Osteocyte (in vitro differentiated cells): Measurements from ENCODE around the gene TUBB1. TPM values are rescaled to one million over a fixed set of nuclear protein-coding genes. Genes with fewer than 3 reads are reported as not detected.

Experiments used
- DNase-seq: peaks from one replicate; pipeline ENCODE4 v3.0.0; 2021; ENCODE audit warnings: mixed read lengths; ENCODE audit not compliant: unreplicated experiment; ENCODE audit errors: extremely low spot score
- H3K27ac Mint-ChIP-seq: one replicate; pipeline ENCODE4 v1.8.0; 2021; ENCODE audit warnings: mild to moderate bottlenecking, mixed read lengths; ENCODE audit not compliant: unreplicated experiment
- H3K27me3 Mint-ChIP-seq: one replicate; pipeline ENCODE4 v1.8.0; 2021; ENCODE audit warnings: mixed read lengths; ENCODE audit not compliant: unreplicated experiment
- H3K36me3 Mint-ChIP-seq: one replicate; pipeline ENCODE4 v1.8.0; 2021; ENCODE audit warnings: mixed read lengths; ENCODE audit not compliant: unreplicated experiment
- H3K4me1 Mint-ChIP-seq: one replicate; pipeline ENCODE4 v1.8.0; 2021; ENCODE audit warnings: mixed read lengths; ENCODE audit not compliant: unreplicated experiment
- H3K4me3 Mint-ChIP-seq: one replicate; pipeline ENCODE4 v1.8.0; 2021; ENCODE audit warnings: mild to moderate bottlenecking, moderate library complexity, mixed read lengths; ENCODE audit not compliant: unreplicated experiment
- H3K9me3 Mint-ChIP-seq: one replicate; pipeline ENCODE4 v1.8.0; 2021; ENCODE audit warnings: mixed read lengths; ENCODE audit not compliant: unreplicated experiment
- CTCF ChIP-seq: fragments of 200-600 bp; sonication (generic); IDR thresholded peaks from 2 replicates; pipeline ENCODE4 v1.5.0; 2021; ENCODE audit warnings: antibody characterized with exemption, mild to moderate bottlenecking, moderate library complexity
- total RNA-seq: library from RNA; stranded (reverse); gene quantifications from 2 replicates; pipeline ENCODE4 v1.2.1, GENCODE V29; 2021

TUBB1 gene
- total RNA-seq, 1 donor from 2014 or later: not detected

- H3K27me3 Mint-ChIP-seq: peaks cover 19% of the 10 kb centered on the region
- DNase-seq: no peak
- TF ChIP-seq CTCF: no peak
- H3K36me3 Mint-ChIP-seq: no peaks in the 10 kb centered on the region
- no peak overlapping the region for H3K27ac Mint-ChIP-seq
- H3K4me1 Mint-ChIP-seq: no peaks in the 10 kb centered on the region
- H3K4me3 Mint-ChIP-seq: no peak overlapping the region
- peaks cover 17% of the 10 kb centered on the region for H3K9me3 Mint-ChIP-seq
Observed at GRCh38 chr20:58973866-58974265, 45.4 kb upstream of the TUBB1 start.

- Mint-ChIP-seq H3K9me3 (peaks cover 13% of the 10 kb centered on the region), H3K36me3 (no peaks in the 10 kb centered on the region), H3K4me1 (no peaks in the 10 kb centered on the region), H3K4me3 (no peak overlapping the region), H3K27me3 (peaks cover 11% of the 10 kb centered on the region), H3K27ac (no peak overlapping the region)
- no peak for TF ChIP-seq CTCF
- no peak for DNase-seq
Observed at GRCh38 chr20:58975353-58975752, 43.9 kb upstream of the TUBB1 start.

- no peak for TF ChIP-seq CTCF
- no peak overlapping the region for H3K27ac Mint-ChIP-seq
- H3K4me1 Mint-ChIP-seq: peaks cover 3% of the 10 kb centered on the region
- DNase-seq: peak; percentile 25
- H3K36me3 Mint-ChIP-seq: no peaks in the 10 kb centered on the region
- H3K9me3 Mint-ChIP-seq: peaks cover 13% of the 10 kb centered on the region
- H3K4me3 Mint-ChIP-seq: no peak overlapping the region
- H3K27me3 Mint-ChIP-seq: peaks cover 5% of the 10 kb centered on the region
Observed at GRCh38 chr20:58976061-58976730, 43.0 kb upstream of the TUBB1 start.

- H3K4me1 Mint-ChIP-seq: peaks cover 13% of the 10 kb centered on the region
- H3K27ac Mint-ChIP-seq: no peak overlapping the region
- peaks cover 13% of the 10 kb centered on the region for H3K9me3 Mint-ChIP-seq
- H3K4me3 Mint-ChIP-seq: no peak overlapping the region
- TF ChIP-seq CTCF: no peak
- H3K36me3 Mint-ChIP-seq: no peaks in the 10 kb centered on the region
- peak; percentile 65 for DNase-seq
- peaks cover 3% of the 10 kb centered on the region for H3K27me3 Mint-ChIP-seq
Observed at GRCh38 chr20:58978351-58979190, 40.7 kb upstream of the TUBB1 start.
